GM10248 (cell line): ENCODE results near the gene RPS26.

ENCODE experiments used
- CTCF ChIA-PET: fragments of 300-600 bp; sonication (Branson Sonifier 250); formaldehyde crosslinking; extraction: SDS; loops from one replicate; lab custom pipeline; 2021; ENCODE audit warnings: antibody characterized with exemption; lab: Yijun Ruan, JAX
- POLR2A ChIA-PET: fragments of 350-650 bp; sonication (Branson Sonifier 250); formaldehyde crosslinking; extraction: SDS; loops from one replicate; lab custom pipeline; 2020; ENCODE audit warnings: antibody characterized with exemption; lab: Yijun Ruan, JAX
- DNase-seq: peaks from one replicate; pipeline ENCODE4 v3.0.0; 2012; ENCODE audit errors: extremely low spot score
- TF ChIP-seq, protein P1 (sequence below): IDR thresholded peaks from 2 replicates; pipeline ENCODE4 v1.5.1; 2012; ENCODE audit warnings: mild to moderate bottlenecking, low read depth; ENCODE audit errors: extremely low read depth, missing control alignments, control extremely low read depth

Gene RPS26

DNA sequence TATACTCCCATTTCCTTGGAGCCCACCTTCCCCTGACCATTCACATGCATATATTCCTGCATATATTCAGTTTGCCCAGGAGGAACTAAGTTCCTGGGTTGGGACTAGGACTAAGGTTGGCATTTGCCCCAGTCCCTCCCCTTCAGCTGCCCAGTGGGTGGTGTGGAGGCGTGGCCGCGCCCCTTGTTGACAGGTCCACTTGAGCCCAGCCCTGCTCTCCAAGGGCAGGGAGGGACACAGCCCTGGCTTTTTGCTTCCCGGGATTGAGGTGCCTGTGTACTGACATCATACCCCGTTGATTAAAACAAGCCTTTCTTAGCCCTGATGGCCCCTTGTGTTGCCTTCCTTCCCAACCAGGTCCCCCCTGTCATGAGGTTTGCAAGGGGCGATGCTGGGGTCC is 45.5 kb downstream of the RPS26 start:
- no peak for DNase-seq
- TF ChIP-seq, protein P1, sequence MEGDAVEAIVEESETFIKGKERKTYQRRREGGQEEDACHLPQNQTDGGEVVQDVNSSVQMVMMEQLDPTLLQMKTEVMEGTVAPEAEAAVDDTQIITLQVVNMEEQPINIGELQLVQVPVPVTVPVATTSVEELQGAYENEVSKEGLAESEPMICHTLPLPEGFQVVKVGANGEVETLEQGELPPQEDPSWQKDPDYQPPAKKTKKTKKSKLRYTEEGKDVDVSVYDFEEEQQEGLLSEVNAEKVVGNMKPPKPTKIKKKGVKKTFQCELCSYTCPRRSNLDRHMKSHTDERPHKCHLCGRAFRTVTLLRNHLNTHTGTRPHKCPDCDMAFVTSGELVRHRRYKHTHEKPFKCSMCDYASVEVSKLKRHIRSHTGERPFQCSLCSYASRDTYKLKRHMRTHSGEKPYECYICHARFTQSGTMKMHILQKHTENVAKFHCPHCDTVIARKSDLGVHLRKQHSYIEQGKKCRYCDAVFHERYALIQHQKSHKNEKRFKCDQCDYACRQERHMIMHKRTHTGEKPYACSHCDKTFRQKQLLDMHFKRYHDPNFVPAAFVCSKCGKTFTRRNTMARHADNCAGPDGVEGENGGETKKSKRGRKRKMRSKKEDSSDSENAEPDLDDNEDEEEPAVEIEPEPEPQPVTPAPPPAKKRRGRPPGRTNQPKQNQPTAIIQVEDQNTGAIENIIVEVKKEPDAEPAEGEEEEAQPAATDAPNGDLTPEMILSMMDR = no peak
- CTCF ChIA-PET = no interaction called here
- POLR2A ChIA-PET = no interaction called here
